Fibroblast of pulmonary artery (primary cell): ENCODE data around the gene MRPS35.

Source experiments
- DNase-seq: peaks from one replicate; pipeline ENCODE4 v3.0.0-alpha.2; 2010; ENCODE audit warnings: low read depth
- H3K4me3 ChIP-seq: replicated peaks from 2 replicates; pipeline ENCODE4 v1.5.1; 2011; ENCODE audit warnings: low read depth, mild to moderate bottlenecking, control low read depth, low read length, moderate library complexity
- CTCF ChIP-seq: IDR thresholded peaks from 2 replicates; pipeline ENCODE4 v1.5.1; 2011; ENCODE audit warnings: mild to moderate bottlenecking, control low read depth, low read length, inconsistent platforms; ENCODE audit errors: missing control alignments

MRPS35 gene

GRCh38 chr12:27705263-27705662 lies 5.4 kb upstream of the MRPS35 start:
- no peak overlapping the region for H3K4me3 ChIP-seq
- DNase-seq = no peak
- no peak for TF ChIP-seq CTCF

GRCh38 chr12:27707216-27707615 lies 3.4 kb upstream of the MRPS35 start:
- TF ChIP-seq CTCF = no peak
- no peak overlapping the region for H3K4me3 ChIP-seq
- DNase-seq = no peak

GRCh38 chr12:27709212-27709931 lies 1.3 kb upstream of the MRPS35 start:
- no peak for TF ChIP-seq CTCF
- DNase-seq = no peak
- H3K4me3 ChIP-seq = peak overlapping the region; percentile 99

GRCh38 chr12:27709932-27710591 lies 570 bp upstream of the MRPS35 start:
- TF ChIP-seq CTCF = no peak
- DNase-seq = peak; percentile 69

GRCh38 chr12:27711317-27711682 lies 668 bp downstream of the MRPS35 start:
- TF ChIP-seq CTCF = no peak
- peak overlapping the region; percentile 99 for H3K4me3 ChIP-seq
- no peak for DNase-seq

More at GRCh38 chr12:27709932-27710591, 570 bp upstream of the MRPS35 start:
- peak overlapping the region; percentile 99 for H3K4me3 ChIP-seq

- no peak overlapping the region for H3K4me3 ChIP-seq
- TF ChIP-seq CTCF = no peak
- no peak for DNase-seq
Measured at GRCh38 chr12:27711967-27712366, 1.3 kb downstream of the MRPS35 start.
